GM12873 (cell line): ENCODE results near the gene ARIH2.

Experiments
- CTCF ChIP-seq: IDR thresholded peaks from 2 replicates; pipeline ENCODE4 v1.5.1; 2012; ENCODE audit warnings: low read depth, mild to moderate bottlenecking, moderate library complexity, low read length, control low read depth; ENCODE audit not compliant: insufficient read depth; ENCODE audit errors: missing control alignments

The ARIH2 gene

GRCh38 chr3:48990636-48991469 is 72.2 kb downstream of the ARIH2 start:
- TF ChIP-seq CTCF = no peak

- no peak for TF ChIP-seq CTCF
Observed at GRCh38 chr3:48991851-48992545, 73.4 kb downstream of the ARIH2 start.

GRCh38 chr3:48993834-48994233 is 75.2 kb downstream of the ARIH2 start:
- TF ChIP-seq CTCF = no peak

GRCh38 chr3:48996640-48997039 is 78.0 kb downstream of the ARIH2 start:
- no peak for TF ChIP-seq CTCF

GRCh38 chr3:48997102-48997635 is 78.5 kb downstream of the ARIH2 start:
- no peak for TF ChIP-seq CTCF

GRCh38 chr3:48997714-48998637 is 79.3 kb downstream of the ARIH2 start:
- no peak for TF ChIP-seq CTCF
